A549 (cell line): ENCODE results near the gene LSM3. TPM values are rescaled to one million over a fixed set of nuclear protein-coding genes. Genes with fewer than 3 reads are reported as not detected.

Experiments
- ATAC-seq, 2 experiments: fragments of 200-7000 bp in 1 of 2; fragments of >200 bp in 1 of 2; cut with Nextera tagmentation in 1 of 2; cut with Tn5 transposase in 1 of 2; 3 replicates each; pipeline versions ENCODE4 v1.8.0 to v1.9.1; 2018 to 2020; ENCODE audit warnings: mild to moderate bottlenecking in 1 of 2, moderate library complexity in 1 of 2
- CTCF ChIA-PET: fragments of 300-600 bp; sonication (Branson Sonifier 250); formaldehyde crosslinking; extraction: SDS; loops from one replicate; lab custom pipeline; 2021; ENCODE audit warnings: antibody characterized with exemption, inconsistent platforms; lab: Yijun Ruan, JAX
- POLR2A ChIA-PET: fragments of 350-600 bp; formaldehyde crosslinking; extraction: SDS; loops from one replicate; lab custom pipeline; 2021; ENCODE audit warnings: antibody characterized with exemption, inconsistent platforms; lab: Yijun Ruan, JAX
- DNase-seq, 2 experiments: peaks; one replicate each; pipeline versions ENCODE4 v3.0.0 to v3.0.0-alpha.2; 2011 to 2016; ENCODE audit warnings: low read depth in 1 of 2, low spot score in 1 of 2
- FAIRE-seq: peaks from 2 replicates; lab custom pipeline; 2011; peaks lifted over from hg19 to GRCh38; lab: Jason Lieb, UNC
- H3K27ac ChIP-seq, 2 experiments: fragments of >200 bp; sonication (Bioruptor Twin); formaldehyde crosslinking; 3 replicates each; pipeline ENCODE4 v1.5.1; 2016 to 2017
- H3K4me1 ChIP-seq: fragments of >200 bp; sonication (Bioruptor Twin); formaldehyde crosslinking; 3 replicates; pipeline ENCODE4 v1.6.1; 2016
- H3K4me2 ChIP-seq: fragments of >200 bp; sonication (Bioruptor Twin); formaldehyde crosslinking; 3 replicates; pipeline ENCODE4 v1.6.1; 2016
- H3K4me3 ChIP-seq: fragments of >200 bp; sonication (Bioruptor Twin); formaldehyde crosslinking; 3 replicates; pipeline ENCODE4 v1.5.1; 2016
- H3K9me3 ChIP-seq: fragments of >200 bp; sonication (Bioruptor Twin); formaldehyde crosslinking; 3 replicates; pipeline ENCODE4 v1.6.1; 2016
- E2F6 ChIP-seq: IDR thresholded peaks from 2 replicates; pipeline ENCODE4 v1.6.1; 2012; ENCODE audit warnings: low read depth, borderline replicate concordance
- EHF ChIP-seq: fragments of 250-450 bp; sonication (Bioruptor Pico); IDR thresholded peaks from 2 replicates; pipeline ENCODE4 v1.5.0; 2020; ENCODE audit warnings: mild to moderate bottlenecking
- EHMT2 ChIP-seq: fragments of 200-600 bp; sonication (generic); IDR thresholded peaks from 2 replicates; pipeline ENCODE4 v1.6.1; 2016; ENCODE audit warnings: antibody characterized with exemption, low read depth, mild to moderate bottlenecking, moderate library complexity
- EP300 ChIP-seq, 2 experiments: fragments of >200 bp; sonication (Bioruptor Twin); formaldehyde crosslinking; IDR thresholded peaks; 2 replicates in 1 of 2; 3 replicates in 1 of 2; pipeline ENCODE4 v1.6.1; 2016 to 2017
- FOSB ChIP-seq: fragments of 250-450 bp; sonication (Bioruptor Pico); IDR thresholded peaks from 2 replicates; pipeline ENCODE4 v1.5.0; 2020; ENCODE audit warnings: mild to moderate bottlenecking, moderate library complexity
- FOSL2 ChIP-seq, 2 experiments: fragments of 450-650 bp in 1 of 2; fragments of >200 bp in 1 of 2; sonication (Bioruptor Twin) in 1 of 2; formaldehyde crosslinking; IDR thresholded peaks; 2 replicates each; pipeline versions ENCODE4 v1.5.0 to v1.6.1; 2016 to 2020; ENCODE audit warnings: mild to moderate bottlenecking in 1 of 2, moderate library complexity in 1 of 2
- GATA3 ChIP-seq: IDR thresholded peaks from 2 replicates; pipeline ENCODE4 v1.6.1; 2012; ENCODE audit warnings: borderline replicate concordance
- HES2 ChIP-seq: fragments of >200 bp; sonication (Bioruptor Twin); formaldehyde crosslinking; IDR thresholded peaks from 2 replicates; pipeline ENCODE4 v1.6.1; 2016
- HOXB5 ChIP-seq: fragments of 250-450 bp; sonication (Bioruptor Pico); IDR thresholded peaks from 2 replicates; pipeline ENCODE4 v1.5.0; 2020; ENCODE audit warnings: mild to moderate bottlenecking, moderate library complexity
- JUNB ChIP-seq: fragments of >200 bp; sonication (Bioruptor Twin); formaldehyde crosslinking; IDR thresholded peaks from 2 replicates; pipeline ENCODE4 v1.6.1; 2016
- KDM5A ChIP-seq: fragments of 200-600 bp; sonication (generic); IDR thresholded peaks from 2 replicates; pipeline ENCODE4 v1.6.1; 2016; ENCODE audit warnings: antibody characterized with exemption, mild to moderate bottlenecking
- MAFK ChIP-seq: fragments of 450-650 bp; IDR thresholded peaks from 2 replicates; pipeline ENCODE4 v1.6.1; 2014; ENCODE audit not compliant: partially characterized antibody
- MAX ChIP-seq: IDR thresholded peaks from 2 replicates; pipeline ENCODE4 v1.6.1; 2012
- MAZ ChIP-seq: fragments of 150-350 bp; IDR thresholded peaks from 2 replicates; pipeline ENCODE4 v1.6.1; 2014; ENCODE audit warnings: antibody characterized with exemption, low read depth, low read length, borderline replicate concordance
- NFE2L2 ChIP-seq: fragments of 150-350 bp; conservative IDR thresholded peaks from 2 replicates; pipeline ENCODE4 v1.6.1; 2014; ENCODE audit warnings: low read length
- NPAS2 ChIP-seq: fragments of 250-450 bp; sonication (Bioruptor Pico); IDR thresholded peaks from 2 replicates; pipeline ENCODE4 v1.8.0; 2022; ENCODE audit warnings: mild to moderate bottlenecking, moderate library complexity, borderline replicate concordance
- NR3C1 ChIP-seq: fragments of >200 bp; sonication (Bioruptor Twin); formaldehyde crosslinking; IDR thresholded peaks from 3 replicates; pipeline ENCODE4 v1.6.1; 2017
- PHF8 ChIP-seq: fragments of 200-600 bp; sonication (generic); IDR thresholded peaks from 2 replicates; pipeline ENCODE4 v1.6.1; 2016; ENCODE audit warnings: low read depth, mild to moderate bottlenecking, antibody characterized with exemption, moderate library complexity, borderline replicate concordance
- POLR2A ChIP-seq: IDR thresholded peaks from 2 replicates; pipeline ENCODE4 v1.6.1; 2012; ENCODE audit warnings: mild to moderate bottlenecking, low read length
- RNF2 ChIP-seq: fragments of 200-600 bp; sonication (generic); IDR thresholded peaks from 2 replicates; pipeline ENCODE4 v1.6.1; 2016; ENCODE audit warnings: low read depth, mild to moderate bottlenecking, antibody characterized with exemption, moderate library complexity, borderline replicate concordance
- TFCP2L1 ChIP-seq: fragments of 250-450 bp; sonication (Bioruptor Pico); IDR thresholded peaks from 2 replicates; pipeline ENCODE4 v1.5.0; 2021; ENCODE audit warnings: mild to moderate bottlenecking
- TP53 ChIP-seq: fragments of 250-450 bp; sonication (Bioruptor Pico); IDR thresholded peaks from 2 replicates; pipeline ENCODE4 v1.5.0; 2021; ENCODE audit warnings: mild to moderate bottlenecking, moderate library complexity
- USF2 ChIP-seq: fragments of 450-650 bp; IDR thresholded peaks from 2 replicates; pipeline ENCODE4 v1.6.1; 2014; ENCODE audit warnings: antibody characterized with exemption
- ZC3H11A ChIP-seq: fragments of 450-650 bp; IDR thresholded peaks from 2 replicates; pipeline ENCODE4 v1.6.1; 2014; ENCODE audit warnings: antibody characterized with exemption, mild to moderate bottlenecking
- ZFP36 ChIP-seq: fragments of 450-650 bp; IDR thresholded peaks from 2 replicates; pipeline ENCODE4 v1.6.1; 2014; ENCODE audit warnings: borderline replicate concordance; ENCODE audit not compliant: partially characterized antibody
- ZNF302 ChIP-seq: fragments of 250-450 bp; sonication (Bioruptor Pico); IDR thresholded peaks from 2 replicates; pipeline ENCODE4 v1.9.0; 2021; ENCODE audit warnings: inconsistent platforms, mild to moderate bottlenecking, moderate library complexity
- WGBS: methylation state at CpG from one replicate; pipeline ENCODE4 v1.1.6; 2017; ENCODE audit errors: missing lambda C conversion rate; 5-methylcytosine and 5-hydroxymethylcytosine counted together
- polyA plus RNA-seq, 4 experiments: library from polyadenylated mRNA; depleted of rRNA in 3 of 4; stranded (reverse); fragments of >200 nt; fragmentation: RNase III in 1 of 4; extraction: RNeasy Plus Mini Kit Qiagen cat#74134 plus additional on column Dnase treatment in 1 of 4; gene quantifications; 2 replicates in 3 of 4; 3 replicates in 1 of 4; pipeline ENCODE4 v1.2.3, GENCODE V29; 2011 to 2017

LSM3 gene
- polyA plus RNA-seq, 2 of the 4 experiments (the other 2 are of a cell fraction) = 23.9 to 32.0 TPM

GRCh38 chr3:14244521-14245247, 66.1 kb downstream of the LSM3 start:
- CTCF ChIA-PET = interaction anchor here (1.4 kb wide), 1 partner anchor 17 kb away, joined by 4 read pairs; no protein-coding TSS in a partner anchor
- ATAC-seq = no peak
- Histone ChIP-seq H3K4me2 (no peak overlapping the region), H3K4me1 (no peaks in the 10 kb centered on the region)
- no peak for TF ChIP-seq MAZ
- TF ChIP-seq KDM5A = no peak
- TF ChIP-seq NPAS2 (CRISPR knock-in tag) = no peak
- TF ChIP-seq MAX = no peak
- no peak for TF ChIP-seq E2F6
- no peak for TF ChIP-seq TP53
- TF ChIP-seq EHMT2 = no peak
- TF ChIP-seq ZC3H11A = no peak
- TF ChIP-seq EP300 (IDR thresholded peaks at IDR 0.05) = no peak
- no peak for TF ChIP-seq FOSB (CRISPR knock-in tag)
- no peak for TF ChIP-seq HES2
- no peak for TF ChIP-seq PHF8
- TF ChIP-seq MAFK = no peak
- no peak for TF ChIP-seq EHF (CRISPR knock-in tag)
- TF ChIP-seq TFCP2L1 (CRISPR knock-in tag) = no peak
- no peak for TF ChIP-seq HOXB5 (CRISPR knock-in tag)
- TF ChIP-seq USF2 = no peak
- TF ChIP-seq FOSL2 (IDR thresholded peaks at IDR 0.05) = no peak
- TF ChIP-seq FOSL2 (CRISPR knock-in tag; IDR thresholded peaks at IDR 0.05) = no peak
- TF ChIP-seq ZNF302 (CRISPR knock-in tag) = no peak
- no peak for TF ChIP-seq POLR2A
- TF ChIP-seq, all 56 proteins: peak for 0
- FAIRE-seq = no peak
- no peaks in the 10 kb centered on the region for H3K9me3 ChIP-seq
- 74% methylated on average over 9 of the region's 9 CpGs for WGBS
- POLR2A ChIA-PET = no interaction called here
- no peak overlapping the region for H3K4me3 ChIP-seq
- no peak overlapping the region for H3K27ac ChIP-seq
- DNase-seq = no peak

- Histone ChIP-seq H3K9me3 (no peaks in the 10 kb centered on the region), H3K27ac (no peak overlapping the region), H3K4me1 (no peaks in the 10 kb centered on the region), H3K4me2 (no peak overlapping the region), H3K4me3 (no peak overlapping the region)
- TF ChIP-seq FOSL2 (IDR thresholded peaks at IDR 0.05) = no peak
- no peak for TF ChIP-seq FOSL2 (CRISPR knock-in tag; IDR thresholded peaks at IDR 0.05)
- no peak for TF ChIP-seq NR3C1
- no peak for TF ChIP-seq ZFP36
- no peak for TF ChIP-seq NFE2L2
- TF ChIP-seq GATA3 = no peak
- TF ChIP-seq TP53 = no peak
- no peak for TF ChIP-seq E2F6
- TF ChIP-seq JUNB = no peak
- TF ChIP-seq MAZ = no peak
- TF ChIP-seq RNF2 = no peak
- 46% methylated on average over 6 of the region's 6 CpGs for WGBS
- POLR2A ChIA-PET = no interaction called here
- CTCF ChIA-PET = interaction anchor here (1.4 to 4.8 kb wide), 2 partner anchors 16 to 17 kb away, joined by 4 to 18 read pairs; no protein-coding TSS in a partner anchor
- DNase-seq = no peak
- no peak for ATAC-seq
- FAIRE-seq = no peak
Measured at GRCh38 chr3:14245248-14245639, 66.6 kb downstream of the LSM3 start.
